Thyroid gland (tissue), 4 donors: ENCODE measurements around the gene ADPRS. TPM values are rescaled to one million over a fixed set of nuclear protein-coding genes. Genes with fewer than 3 reads are reported as not detected.
A peak's percentile ranks its signal among the peaks of the same experiment; 100 is the strongest.

Experiments used
- DNase-seq, 2 donors: peaks; one replicate each; pipeline ENCODE4 v3.0.0-alpha.2; 2019
- H3K27ac ChIP-seq, 3 donors: fragments of 200-600 bp; sonication (generic); 1 replicate in 2 of 3; 2 replicates in 1 of 3; pipeline ENCODE4 v1.5.1; 2016 to 2019; ENCODE audit warnings: mild to moderate bottlenecking in 1 of 3, moderate library complexity in 1 of 3
- H3K27me3 ChIP-seq: fragments of 200-600 bp; sonication (generic); one replicate; pipeline ENCODE4 v1.5.1; 2019
- H3K36me3 ChIP-seq, 2 donors: fragments of 200-600 bp; sonication (generic); one replicate each; pipeline ENCODE4 v1.5.1; 2016 to 2019
- H3K4me1 ChIP-seq, 2 donors: fragments of 200-600 bp; sonication (generic); one replicate each; pipeline ENCODE4 v1.5.1; 2017 to 2019
- H3K4me3 ChIP-seq, 3 donors: fragments of 200-600 bp; sonication (generic); replicated peaks in 1 of 3; 1 replicate in 2 of 3; 2 replicates in 1 of 3; pipeline ENCODE4 v1.5.1; 2016; ENCODE audit warnings: mild to moderate bottlenecking in 1 of 3
- H3K9me3 ChIP-seq: fragments of 200-600 bp; sonication (generic); one replicate; pipeline ENCODE4 v1.5.1; 2017
- POLR2A ChIP-seq, 2 donors: fragments of 450-650 bp; IDR thresholded peaks; one replicate each; pipeline ENCODE4 v1.6.1; 2017; ENCODE audit warnings: antibody characterized with exemption in 2 of 2, mild to moderate bottlenecking in 2 of 2, moderate library complexity in 1 of 2
- WGBS, 2 donors: methylation state at CpG; one replicate each; pipeline ENCODE4 v1.1.5; 2017; 5-methylcytosine and 5-hydroxymethylcytosine counted together
- intact Hi-C: fragments of 100-400 bp; cut with DNase I; formaldehyde crosslinking; loops from one replicate; pipeline ENCODE4 v1.15.1; 2023
- total RNA-seq, 4 donors: library from RNA; depleted of rRNA; stranded (reverse); fragments of >200 nt; gene quantifications; one replicate each; pipeline ENCODE4 v1.2.3, GENCODE V29; 2016
- TF ChIP-seq, protein P1 (sequence below), 6 experiments: fragments of 200-600 bp in 3 of 6; fragments of 450-650 bp in 3 of 6; sonication (generic) in 3 of 6; IDR thresholded peaks; one replicate each; pipeline ENCODE4 v1.5.1; 2016 to 2019; ENCODE audit warnings: antibody characterized with exemption in 6 of 6, mild to moderate bottlenecking in 2 of 6, inconsistent platforms in 1 of 6, moderate library complexity in 1 of 6

Gene ADPRS
- total RNA-seq, 4 donors from 2014 or later, result 31.8 to 50.1 (median 41.7) TPM

DNA sequence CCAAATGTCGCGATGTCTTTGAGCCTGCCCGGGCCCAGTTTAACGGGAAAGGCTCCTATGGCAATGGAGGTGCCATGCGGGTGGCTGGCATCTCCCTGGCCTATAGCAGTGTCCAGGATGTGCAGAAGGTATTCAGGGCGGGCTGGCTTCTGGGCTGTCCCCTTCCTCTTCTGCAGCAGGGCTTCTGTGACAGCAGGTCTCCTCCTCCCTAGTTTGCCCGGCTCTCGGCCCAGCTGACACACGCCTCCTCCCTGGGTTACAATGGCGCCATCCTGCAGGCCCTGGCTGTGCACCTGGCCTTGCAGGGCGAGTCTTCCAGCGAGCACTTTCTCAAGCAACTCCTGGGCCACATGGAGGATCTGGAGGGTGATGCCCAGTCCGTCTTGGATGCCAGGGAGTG is 3.0 kb downstream of the ADPRS start:
- Histone ChIP-seq H3K9me3 (no peaks in the 10 kb centered on the region), H3K27me3 (no peaks in the 10 kb centered on the region), H3K27ac (no peak overlapping the region), H3K4me1 (peaks cover 39 to 63% of the 10 kb centered on the region in 2 donors), H3K4me3 (no peak overlapping the region), H3K36me3 (peaks cover 11 to 21% of the 10 kb centered on the region in 2 donors)
- 94 to 96% methylated on average over 10 to 13 of the region's 13 CpGs for WGBS, 2 donors
- DNase-seq, result no peak
- intact Hi-C loops, result loop anchor here (10.0 kb wide), 1 partner anchor 333 kb away; no protein-coding TSS in a partner anchor
- TF ChIP-seq POLR2A (IDR thresholded peaks at IDR 0.05), result no peak
- TF ChIP-seq, protein P1, sequence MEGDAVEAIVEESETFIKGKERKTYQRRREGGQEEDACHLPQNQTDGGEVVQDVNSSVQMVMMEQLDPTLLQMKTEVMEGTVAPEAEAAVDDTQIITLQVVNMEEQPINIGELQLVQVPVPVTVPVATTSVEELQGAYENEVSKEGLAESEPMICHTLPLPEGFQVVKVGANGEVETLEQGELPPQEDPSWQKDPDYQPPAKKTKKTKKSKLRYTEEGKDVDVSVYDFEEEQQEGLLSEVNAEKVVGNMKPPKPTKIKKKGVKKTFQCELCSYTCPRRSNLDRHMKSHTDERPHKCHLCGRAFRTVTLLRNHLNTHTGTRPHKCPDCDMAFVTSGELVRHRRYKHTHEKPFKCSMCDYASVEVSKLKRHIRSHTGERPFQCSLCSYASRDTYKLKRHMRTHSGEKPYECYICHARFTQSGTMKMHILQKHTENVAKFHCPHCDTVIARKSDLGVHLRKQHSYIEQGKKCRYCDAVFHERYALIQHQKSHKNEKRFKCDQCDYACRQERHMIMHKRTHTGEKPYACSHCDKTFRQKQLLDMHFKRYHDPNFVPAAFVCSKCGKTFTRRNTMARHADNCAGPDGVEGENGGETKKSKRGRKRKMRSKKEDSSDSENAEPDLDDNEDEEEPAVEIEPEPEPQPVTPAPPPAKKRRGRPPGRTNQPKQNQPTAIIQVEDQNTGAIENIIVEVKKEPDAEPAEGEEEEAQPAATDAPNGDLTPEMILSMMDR (IDR thresholded peaks at IDR 0.05), result no peak

DNA sequence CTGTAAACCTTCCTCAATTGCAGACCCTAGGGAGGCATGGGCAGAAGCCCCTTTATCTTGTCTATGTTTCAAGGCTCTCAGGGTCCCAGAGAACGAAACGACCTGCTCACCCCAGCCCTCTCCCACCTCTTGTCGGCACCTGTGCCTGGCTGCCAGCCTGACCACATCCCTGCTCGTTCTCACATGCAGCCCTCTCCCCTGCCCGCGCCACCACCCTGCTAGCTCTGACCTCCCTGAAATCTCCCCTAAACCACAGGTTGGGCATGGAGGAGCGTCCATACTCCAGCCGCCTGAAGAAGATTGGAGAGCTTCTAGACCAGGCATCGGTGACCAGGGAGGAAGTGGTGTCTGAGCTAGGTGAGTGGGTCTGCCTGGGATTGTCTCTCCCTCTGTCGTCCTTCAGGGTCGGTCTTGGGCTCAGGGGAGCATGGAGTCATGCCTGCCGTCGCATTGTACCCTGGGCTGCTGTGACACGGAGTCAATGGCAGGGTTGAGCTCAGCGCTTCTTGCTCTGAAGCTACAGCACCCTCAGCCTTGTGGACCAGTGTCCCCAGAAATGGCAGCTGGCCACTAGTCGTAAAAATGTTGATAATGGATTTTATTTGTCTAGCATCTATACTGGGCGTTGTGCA is 3.6 kb downstream of the ADPRS start:
- intact Hi-C loops, result loop anchor here (10.0 kb wide), 1 partner anchor 333 kb away; no protein-coding TSS in a partner anchor
- no peak for TF ChIP-seq POLR2A (IDR thresholded peaks at IDR 0.05)
- TF ChIP-seq, protein P1 (IDR thresholded peaks at IDR 0.05), result no peak
- Histone ChIP-seq H3K27me3 (no peaks in the 10 kb centered on the region), H3K27ac (no peak overlapping the region), H3K36me3 (peaks cover 11 to 21% of the 10 kb centered on the region in 2 donors), H3K9me3 (no peaks in the 10 kb centered on the region), H3K4me1 (peaks cover 39 to 65% of the 10 kb centered on the region in 2 donors), H3K4me3 (no peak overlapping the region)
- no peak for DNase-seq
- 98 to 100% methylated on average over 17 of the region's 17 CpGs for WGBS, 2 donors

DNA sequence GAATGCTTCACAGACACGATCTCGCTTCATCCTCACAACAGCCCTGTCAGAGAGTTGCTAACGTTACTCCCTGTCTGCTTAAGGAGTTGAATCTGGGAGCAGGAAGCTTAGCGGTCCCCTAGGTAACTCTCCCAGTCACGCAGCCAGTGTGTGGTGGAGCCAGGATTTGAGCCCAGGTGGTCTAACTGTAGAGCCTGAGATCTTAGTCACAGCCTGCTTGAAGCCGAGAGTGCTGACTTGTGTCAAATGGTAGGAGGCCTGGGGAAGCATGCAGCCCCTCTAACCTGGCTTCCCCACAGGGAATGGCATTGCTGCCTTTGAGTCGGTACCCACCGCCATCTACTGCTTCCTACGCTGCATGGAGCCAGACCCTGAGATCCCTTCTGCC is 4.1 kb downstream of the ADPRS start:
- intact Hi-C loops, result loop anchor here (10.0 kb wide), 1 partner anchor 332 kb away; no protein-coding TSS in a partner anchor
- Histone ChIP-seq H3K36me3 (peaks cover 11 to 21% of the 10 kb centered on the region in 2 donors), H3K4me1 (peaks cover 39 to 65% of the 10 kb centered on the region in 2 donors), H3K27me3 (no peaks in the 10 kb centered on the region), H3K4me3 (no peak overlapping the region), H3K9me3 (no peaks in the 10 kb centered on the region), H3K27ac (peak overlapping the region; percentile 47 to 82 (median 78))
- no peak for DNase-seq
- WGBS, 2 donors, result 89 to 92% methylated on average over 9 of the region's 9 CpGs
- TF ChIP-seq, protein P1 (IDR thresholded peaks at IDR 0.05), result no peak
- TF ChIP-seq POLR2A (IDR thresholded peaks at IDR 0.05), result no peak

DNA sequence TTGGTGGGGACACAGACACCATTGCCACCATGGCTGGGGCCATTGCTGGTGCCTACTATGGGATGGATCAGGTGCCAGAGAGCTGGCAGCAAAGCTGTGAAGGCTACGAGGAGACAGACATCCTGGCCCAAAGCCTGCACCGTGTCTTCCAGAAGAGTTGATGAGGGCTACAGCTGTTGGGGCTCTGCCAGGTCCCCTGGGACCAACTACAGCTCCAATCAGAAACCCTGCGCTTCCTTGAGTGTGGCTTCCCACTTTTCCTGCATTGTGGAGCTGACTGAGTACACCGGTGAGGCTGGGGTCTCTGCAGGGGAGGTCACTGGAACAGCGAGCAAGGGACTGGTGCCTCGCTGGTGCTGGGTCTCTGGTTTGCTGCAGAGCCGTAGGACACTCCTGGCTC is 4.5 kb downstream of the ADPRS start:
- intact Hi-C loops, result loop anchor here (10.0 kb wide), 1 partner anchor 332 kb away; no protein-coding TSS in a partner anchor
- WGBS, 2 donors, result 81% methylated on average over 6 to 7 of the region's 7 CpGs
- DNase-seq, result peak in 1 of 2 donors; percentile 5
- Histone ChIP-seq H3K27me3 (no peaks in the 10 kb centered on the region), H3K27ac (peak overlapping the region; percentile 47 to 82 (median 78)), H3K4me1 (peaks cover 38 to 61% of the 10 kb centered on the region in 2 donors), H3K4me3 (no peak overlapping the region), H3K36me3 (peaks cover 11 to 21% of the 10 kb centered on the region in 2 donors), H3K9me3 (no peaks in the 10 kb centered on the region)
- TF ChIP-seq, protein P1 (IDR thresholded peaks at IDR 0.05), result no peak
- TF ChIP-seq POLR2A (IDR thresholded peaks at IDR 0.05), result no peak

DNA sequence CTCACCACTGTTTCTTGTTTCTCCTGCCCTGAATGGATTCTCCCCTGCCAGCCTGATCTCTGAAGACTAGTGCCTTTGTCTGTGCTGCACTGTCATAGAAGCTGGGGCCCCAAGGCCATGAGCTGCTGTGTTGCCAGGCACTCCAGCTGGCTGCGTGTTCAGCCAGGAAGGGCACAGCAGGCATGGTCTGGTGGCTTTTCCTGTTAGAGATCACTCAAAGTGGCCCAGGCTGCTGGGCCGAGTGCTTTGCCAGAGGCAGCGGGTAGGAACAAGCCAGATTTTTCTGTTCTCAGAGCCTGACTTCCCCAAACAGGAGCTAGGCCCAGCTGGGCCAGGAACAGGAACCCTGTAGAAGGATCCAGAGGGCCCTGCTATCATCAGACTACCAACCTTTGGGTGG is 5.2 kb downstream of the ADPRS start:
- DNase-seq, result peak; percentile 89 to 93
- H3K27ac ChIP-seq, result peak overlapping the region; percentile 77 to 82 (median 78)
- peaks cover 35 to 58% of the 10 kb centered on the region in 2 donors for H3K4me1 ChIP-seq
- peaks cover 11 to 21% of the 10 kb centered on the region in 2 donors for H3K36me3 ChIP-seq
- 46 to 51% methylated on average over 3 of the region's 3 CpGs for WGBS, 2 donors
- H3K9me3 ChIP-seq, result no peaks in the 10 kb centered on the region
- H3K27me3 ChIP-seq, result no peaks in the 10 kb centered on the region
- intact Hi-C loops, result loop anchor here (10.0 kb wide), 1 partner anchor 331 kb away; no protein-coding TSS in a partner anchor
- H3K4me3 ChIP-seq, result no peak overlapping the region
- TF ChIP-seq, protein P1 (IDR thresholded peaks at IDR 0.05), result no peak
- TF ChIP-seq POLR2A (IDR thresholded peaks at IDR 0.05), result no peak
